Neuronal stem cell (in vitro differentiated cells): ENCODE data around the gene SOHLH1.

Source experiments
- DNase-seq: peaks from one replicate; pipeline ENCODE4 v3.0.0-alpha.2; 2013; ENCODE audit warnings: low spot score
- H2AFZ ChIP-seq: one replicate; pipeline ENCODE4 v1.6.1; 2013; ENCODE audit warnings: mild to moderate bottlenecking, low read length, inconsistent platforms
- H2AK5ac ChIP-seq: 2 replicates; pipeline ENCODE4 v1.6.1; 2013; ENCODE audit warnings: low read depth, mild to moderate bottlenecking, inconsistent platforms, low read length, moderate library complexity, mixed read lengths
- H2BK120ac ChIP-seq: 2 replicates; pipeline ENCODE4 v1.6.1; 2013; ENCODE audit warnings: low read depth, mild to moderate bottlenecking, inconsistent platforms, low read length, moderate library complexity, mixed read lengths
- H2BK12ac ChIP-seq: one replicate; pipeline ENCODE4 v1.6.1; 2013; ENCODE audit warnings: low read length, inconsistent platforms
- H2BK15ac ChIP-seq: 2 replicates; pipeline ENCODE4 v1.6.1; 2013; ENCODE audit warnings: mild to moderate bottlenecking, low read length, inconsistent platforms, mixed read lengths
- H2BK5ac ChIP-seq: one replicate; pipeline ENCODE4 v1.6.1; 2013; ENCODE audit warnings: inconsistent platforms, mild to moderate bottlenecking, low read length, moderate library complexity
- H3K14ac ChIP-seq: one replicate; pipeline ENCODE4 v1.6.1; 2013; ENCODE audit warnings: low read length, inconsistent platforms
- H3K18ac ChIP-seq: 2 replicates; pipeline ENCODE4 v1.6.1; 2013; ENCODE audit warnings: low read length, inconsistent platforms
- H3K23ac ChIP-seq: 2 replicates; pipeline ENCODE4 v1.6.1; 2013; ENCODE audit warnings: low read depth, mild to moderate bottlenecking, mixed read lengths, low read length, inconsistent platforms; ENCODE audit not compliant: poor library complexity
- H3K27ac ChIP-seq: replicated peaks from 3 replicates; pipeline ENCODE4 v1.5.1; 2013; ENCODE audit warnings: low read length, inconsistent platforms
- H3K27me3 ChIP-seq, 3 experiments: 2 replicates each; pipeline ENCODE4 v1.6.1; 2013; ENCODE audit warnings: low read length in 3 of 3, mild to moderate bottlenecking in 2 of 3, inconsistent platforms in 1 of 3, low read depth in 1 of 3, mixed read lengths in 1 of 3, moderate library complexity in 1 of 3; ENCODE audit not compliant: control insufficient read depth in 3 of 3, insufficient read depth in 3 of 3
- H3K36me3 ChIP-seq, 2 donors: replicated peaks in 1 of 2; 2 replicates each; pipeline ENCODE4 v1.6.1; 2013; ENCODE audit warnings: low read length in 2 of 2; ENCODE audit not compliant: control insufficient read depth in 2 of 2, insufficient read depth in 2 of 2
- H3K4ac ChIP-seq: 2 replicates; pipeline ENCODE4 v1.6.1; 2013; ENCODE audit warnings: inconsistent platforms, mild to moderate bottlenecking, low read length, moderate library complexity
- H3K4me1 ChIP-seq, 2 donors: 1 replicate in 1 of 2; 2 replicates in 1 of 2; pipeline ENCODE4 v1.6.1; 2013; ENCODE audit warnings: low read length in 2 of 2, low read depth in 1 of 2; ENCODE audit not compliant: control insufficient read depth in 2 of 2, insufficient read depth in 1 of 2
- H3K4me2 ChIP-seq: one replicate; pipeline ENCODE4 v1.6.1; 2013; ENCODE audit warnings: mild to moderate bottlenecking, low read length, inconsistent platforms; ENCODE audit not compliant: insufficient read depth, poor library complexity, severe bottlenecking
- H3K4me3 ChIP-seq, 2 donors: 2 replicates each; pipeline ENCODE4 v1.5.1; 2013; ENCODE audit warnings: low read length in 2 of 2, mild to moderate bottlenecking in 2 of 2, inconsistent platforms in 1 of 2, moderate library complexity in 1 of 2
- H3K79me1 ChIP-seq: one replicate; pipeline ENCODE4 v1.6.1; 2013; ENCODE audit warnings: low read depth, mild to moderate bottlenecking, inconsistent platforms, low read length, moderate library complexity
- H3K9ac ChIP-seq: one replicate; pipeline ENCODE4 v1.6.1; 2013; ENCODE audit warnings: mild to moderate bottlenecking, low read depth, low read length, inconsistent platforms; ENCODE audit not compliant: poor library complexity
- H3K9me3 ChIP-seq, 2 donors: replicated peaks in 1 of 2; 2 replicates each; pipeline versions ENCODE3 to v1.6.1; 2013; ENCODE audit warnings: low read length in 2 of 2, mild to moderate bottlenecking in 2 of 2, inconsistent platforms in 1 of 2, low read depth in 1 of 2, mixed read lengths in 1 of 2, moderate library complexity in 1 of 2; ENCODE audit not compliant: control insufficient read depth in 2 of 2, insufficient read depth in 1 of 2
- H4K8ac ChIP-seq: one replicate; pipeline ENCODE4 v1.6.1; 2013; ENCODE audit warnings: low read depth, mild to moderate bottlenecking, inconsistent platforms, low read length, moderate library complexity
- H4K91ac ChIP-seq: one replicate; pipeline ENCODE4 v1.6.1; 2013; ENCODE audit warnings: low read length, low read depth, mild to moderate bottlenecking, inconsistent platforms; ENCODE audit not compliant: poor library complexity
- WGBS, 2 donors: extraction: QIAGEN DNeasy Blood & Tissue Kit; methylation state at CpG; one replicate each; pipeline ENCODE4 v1.1.7; 2013; ENCODE audit warnings: missing lambda C conversion rate in 2 of 2, mixed read lengths in 1 of 2; ENCODE audit not compliant: insufficient read length in 2 of 2, insufficient replicate concordance in 1 of 2; ENCODE audit errors: extremely low coverage in 2 of 2; 5-methylcytosine and 5-hydroxymethylcytosine counted together

The SOHLH1 gene

DNA sequence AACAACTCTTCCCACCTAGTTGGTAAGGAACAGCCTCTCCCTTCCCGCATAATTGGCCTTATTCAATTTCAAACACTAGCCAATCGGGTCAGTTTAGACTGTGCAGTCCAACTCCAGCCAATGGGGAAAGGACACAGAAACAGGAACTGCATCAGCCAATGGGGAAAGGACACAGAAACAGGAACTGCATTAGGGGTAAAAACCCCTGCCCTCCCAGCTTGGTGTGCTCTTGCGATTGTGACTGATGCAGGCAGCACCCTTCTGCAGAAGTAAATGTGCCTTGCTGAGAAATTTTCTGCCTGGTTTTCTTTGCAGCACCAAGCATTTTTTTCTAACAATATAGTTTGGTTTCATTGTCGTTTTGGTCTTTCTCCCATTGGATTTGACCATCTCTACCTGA is 51.4 kb downstream of the SOHLH1 start:
- Histone ChIP-seq H4K91ac (no peak overlapping the region), H3K27ac (no peak overlapping the region), H3K9me3 (peaks cover 30% of the 10 kb centered on the region in 2 donors), H3K14ac (no peak overlapping the region), H3K27me3 (peaks cover 0 to 4% (median 0%) of the 10 kb centered on the region in 3 experiments), H3K18ac (no peak overlapping the region), H2AFZ (no peak overlapping the region), H2BK120ac (no peak overlapping the region), H3K4me3 (no peak overlapping the region), H3K4me1 (peaks cover 0 to 3% of the 10 kb centered on the region in 2 donors), H3K36me3 (peaks cover 0 to 4% of the 10 kb centered on the region in 2 donors), H3K9ac (no peak overlapping the region), H3K23ac (no peak overlapping the region), H3K79me1 (no peaks in the 10 kb centered on the region), H3K4me2 (no peak overlapping the region), H2BK12ac (no peak overlapping the region), H4K8ac (no peak overlapping the region), H3K4ac (no peak overlapping the region), H2BK5ac (no peak overlapping the region), H2AK5ac (no peak overlapping the region), H2BK15ac (no peak overlapping the region)
- WGBS, 2 donors: no CpG with 5 or more reads among the region's 4 CpGs
- DNase-seq: no peak

DNA sequence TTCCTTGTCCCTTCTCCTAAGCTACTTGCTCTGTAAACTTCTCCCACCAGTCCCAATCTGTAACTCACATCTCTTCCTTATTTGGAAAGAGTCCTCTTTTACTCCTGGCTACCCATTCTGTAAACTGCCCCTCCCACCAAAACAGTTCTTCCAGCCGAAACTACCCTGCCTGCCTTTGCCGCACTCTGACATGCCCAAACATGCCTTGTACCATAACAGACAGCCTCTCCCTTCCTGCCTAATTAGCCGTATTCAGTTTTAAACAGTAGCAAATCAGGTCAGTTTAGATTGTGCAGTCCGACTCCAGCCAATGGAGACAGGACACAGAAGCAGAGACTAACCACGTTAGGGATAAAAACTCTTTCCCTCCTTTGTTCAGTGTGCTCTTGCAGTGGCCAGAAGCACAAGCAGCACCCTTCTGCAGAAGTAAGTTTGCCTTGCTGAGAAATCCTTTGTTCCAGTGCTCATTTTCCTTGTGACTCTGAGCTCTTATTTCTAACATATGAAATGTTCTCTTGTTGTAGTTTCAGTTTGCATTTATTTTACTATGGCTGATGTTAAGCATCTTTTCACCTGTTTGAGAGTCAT is 54.6 kb downstream of the SOHLH1 start:
- H2BK120ac ChIP-seq: no peak overlapping the region
- no peak overlapping the region for H4K91ac ChIP-seq
- H3K36me3 ChIP-seq: no peaks in the 10 kb centered on the region
- H3K18ac ChIP-seq: no peak overlapping the region
- H2AFZ ChIP-seq: no peak overlapping the region
- H2BK5ac ChIP-seq: no peak overlapping the region
- H4K8ac ChIP-seq: no peak overlapping the region
- H2BK12ac ChIP-seq: no peak overlapping the region
- no CpG with 5 or more reads among the region's 5 CpGs for WGBS, 2 donors
- H3K4me3 ChIP-seq: no peak overlapping the region
- H3K27ac ChIP-seq: no peak overlapping the region
- H3K79me1 ChIP-seq: no peaks in the 10 kb centered on the region
- H3K4ac ChIP-seq: no peak overlapping the region
- no peak overlapping the region for H3K14ac ChIP-seq
- no peak overlapping the region for H2BK15ac ChIP-seq
- peaks cover 26% of the 10 kb centered on the region in 2 donors for H3K9me3 ChIP-seq
- H3K23ac ChIP-seq: no peak overlapping the region
- H3K4me1 ChIP-seq: no peaks in the 10 kb centered on the region
- no peak overlapping the region for H3K9ac ChIP-seq
- H3K4me2 ChIP-seq: no peak overlapping the region
- no peak for DNase-seq
- no peaks in the 10 kb centered on the region for H3K27me3 ChIP-seq
- no peak overlapping the region for H2AK5ac ChIP-seq
